K562 (cell line): ENCODE results near the gene HOXD4. TPM values are rescaled to one million over a fixed set of nuclear protein-coding genes. Genes with fewer than 3 reads are reported as not detected.

Source experiments
- DNMT1 ChIP-seq: fragments of 450-650 bp; IDR thresholded peaks from 2 replicates; pipeline ENCODE4 v1.6.1; 2016; ENCODE audit warnings: antibody characterized with exemption, mild to moderate bottlenecking
- EP300 ChIP-seq: IDR thresholded peaks from 2 replicates; pipeline ENCODE4 v1.6.1; 2012; ENCODE audit warnings: low read length, improper control_type of control experiment
- ESRRB ChIP-seq: fragments of 250-450 bp; sonication (Bioruptor Pico); IDR thresholded peaks from 2 replicates; pipeline ENCODE4 v1.5.0; 2020; ENCODE audit warnings: mild to moderate bottlenecking, moderate library complexity, borderline replicate concordance
- ETV5 ChIP-seq: sonication (generic); formaldehyde crosslinking; IDR thresholded peaks from 2 replicates; pipeline ENCODE4 v1.4.0; 2020; ENCODE audit warnings: low read depth, mild to moderate bottlenecking, missing genetic modification reagents
- EZH2 ChIP-seq: IDR thresholded peaks from 2 replicates; pipeline ENCODE4 v1.6.1; 2012; ENCODE audit warnings: low read depth, mild to moderate bottlenecking, inconsistent platforms, low read length, borderline replicate concordance
- MAFK ChIP-seq: IDR thresholded peaks from 2 replicates; pipeline ENCODE4 v1.6.1; 2011; ENCODE audit warnings: low read length, improper control_type of control experiment
- RUNX1 ChIP-seq: sonication (generic); IDR thresholded peaks from 2 replicates; pipeline ENCODE4 v1.6.1; 2016; ENCODE audit warnings: antibody characterized with exemption, low read depth
- SIRT6 ChIP-seq: IDR thresholded peaks from one replicate; pipeline ENCODE4 v1.6.1; 2012; ENCODE audit warnings: low read depth, mild to moderate bottlenecking, control low read depth, inconsistent platforms, low read length, moderate library complexity
- SRSF9 ChIP-seq: fragments of 200-400 bp; formaldehyde crosslinking; IDR thresholded peaks from 2 replicates; pipeline ENCODE4 v1.6.1; 2017; ENCODE audit warnings: low read depth, low read length, borderline replicate concordance
- TAF9B ChIP-seq: fragments of 450-650 bp; IDR thresholded peaks from 2 replicates; pipeline ENCODE4 v1.6.1; 2018; ENCODE audit warnings: mild to moderate bottlenecking; ENCODE audit not compliant: partially characterized antibody
- ZBTB7A ChIP-seq: IDR thresholded peaks from 2 replicates; pipeline ENCODE4 v1.6.1; 2011; ENCODE audit warnings: low read depth, mild to moderate bottlenecking, low read length, moderate library complexity, borderline replicate concordance; ENCODE audit not compliant: control insufficient read depth
- polyA plus RNA-seq, 8 experiments: library from polyadenylated mRNA; depleted of rRNA in 4 of 8; stranded (reverse) in 5 of 8; unstranded in 3 of 8; fragments of >200 nt; fragmentation: Nextera tagmentation in 2 of 8; fragmentation: Illumina TruSeq in 1 of 8; extraction: Ambion mirVana in 2 of 8; extraction: Trizol in 1 of 8; gene quantifications; 2 replicates each; pipeline versions ENCODE4 v1.2.1 to v1.2.3, GENCODE V29; 2011 to 2014; ENCODE audit warnings: inconsistent platforms in 1 of 8, missing spikeins in 1 of 8
- total RNA-seq, 7 experiments: library from RNA; depleted of rRNA in 6 of 7; stranded (reverse); fragments of >200 nt in 6 of 7; fragmentation: Illumina TruSeq in 2 of 7; extraction: Trizol in 2 of 7; gene quantifications; 2 replicates each; pipeline versions ENCODE4 v1.2.1 to v1.2.3, GENCODE V29; 2011 to 2021; ENCODE audit warnings: low replicate concordance in 1 of 7
- TF ChIP-seq, protein P1 (sequence below): sonication (generic); formaldehyde crosslinking; IDR thresholded peaks from 2 replicates; pipeline ENCODE4 v1.8.0; 2023; ENCODE audit warnings: missing genetic modification reagents, mild to moderate bottlenecking, borderline replicate concordance
- TF ChIP-seq, protein P2 (sequence below), 3 experiments: fragments of 200-800 bp in 1 of 3; fragments of 250-450 bp in 1 of 3; fragments of 450-650 bp in 1 of 3; sonication (Bioruptor Pico) in 1 of 3; sonication (Bioruptor generic) in 1 of 3; formaldehyde crosslinking in 1 of 3; IDR thresholded peaks; 2 replicates each; pipeline versions ENCODE4 v1.6.1 to v1.8.0; 2016 to 2022; ENCODE audit warnings: mild to moderate bottlenecking in 2 of 3, missing genetic modification characterization in 2 of 3, missing compliant biosample characterization in 1 of 3, moderate library complexity in 1 of 3
- TF ChIP-seq, protein P3 (sequence below): fragments of 250-450 bp; sonication (Bioruptor Pico); IDR thresholded peaks from 2 replicates; pipeline ENCODE4 v1.5.0; 2021; ENCODE audit warnings: mild to moderate bottlenecking, moderate library complexity

Gene HOXD4
- total and polyA plus RNA-seq, 9 of the 15 experiments (the other 6 are each of a cell fraction or from before 2014, with no cell fraction given) = not detected

DNA sequence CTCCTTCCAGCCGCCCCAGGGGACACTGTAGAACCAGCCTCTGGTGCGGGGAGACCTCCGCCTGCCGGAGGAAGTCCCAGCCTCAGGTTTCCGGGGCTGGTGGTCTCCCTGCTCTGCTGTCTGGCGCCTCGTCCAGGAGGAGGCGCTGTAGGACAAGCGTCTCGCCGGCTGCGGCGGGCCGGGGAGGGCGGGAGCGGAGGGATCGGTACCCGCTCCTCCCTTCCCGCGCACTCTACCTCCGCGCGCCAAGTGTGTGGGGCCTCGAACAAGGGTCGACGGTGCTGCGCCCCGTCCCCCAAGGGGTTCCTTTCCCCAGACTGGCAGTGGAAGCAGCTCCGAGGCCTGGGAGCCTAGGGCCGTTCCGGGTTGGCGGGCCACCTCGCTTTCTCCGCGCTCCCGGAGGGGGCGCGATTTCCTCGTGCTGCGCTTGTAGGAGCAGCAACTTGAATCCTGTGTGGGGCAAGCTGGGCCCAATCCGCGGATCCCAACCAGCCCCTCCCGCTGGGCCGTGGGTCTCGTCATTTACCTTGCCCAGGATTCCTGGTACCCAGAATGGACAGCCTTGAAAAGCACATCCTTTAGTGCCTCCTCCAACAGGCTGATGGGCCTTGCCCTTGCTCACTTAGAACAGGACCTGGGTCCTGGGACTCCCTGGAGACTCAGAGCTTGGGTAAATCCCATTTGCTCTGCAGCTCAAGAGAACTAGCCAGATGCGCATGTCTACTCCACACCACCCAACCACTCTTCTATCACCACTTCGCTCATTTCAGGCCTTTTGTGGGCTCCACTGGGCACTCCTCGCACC is 10.6 kb upstream of the HOXD4 start (continued):
- TF ChIP-seq, protein P1, sequence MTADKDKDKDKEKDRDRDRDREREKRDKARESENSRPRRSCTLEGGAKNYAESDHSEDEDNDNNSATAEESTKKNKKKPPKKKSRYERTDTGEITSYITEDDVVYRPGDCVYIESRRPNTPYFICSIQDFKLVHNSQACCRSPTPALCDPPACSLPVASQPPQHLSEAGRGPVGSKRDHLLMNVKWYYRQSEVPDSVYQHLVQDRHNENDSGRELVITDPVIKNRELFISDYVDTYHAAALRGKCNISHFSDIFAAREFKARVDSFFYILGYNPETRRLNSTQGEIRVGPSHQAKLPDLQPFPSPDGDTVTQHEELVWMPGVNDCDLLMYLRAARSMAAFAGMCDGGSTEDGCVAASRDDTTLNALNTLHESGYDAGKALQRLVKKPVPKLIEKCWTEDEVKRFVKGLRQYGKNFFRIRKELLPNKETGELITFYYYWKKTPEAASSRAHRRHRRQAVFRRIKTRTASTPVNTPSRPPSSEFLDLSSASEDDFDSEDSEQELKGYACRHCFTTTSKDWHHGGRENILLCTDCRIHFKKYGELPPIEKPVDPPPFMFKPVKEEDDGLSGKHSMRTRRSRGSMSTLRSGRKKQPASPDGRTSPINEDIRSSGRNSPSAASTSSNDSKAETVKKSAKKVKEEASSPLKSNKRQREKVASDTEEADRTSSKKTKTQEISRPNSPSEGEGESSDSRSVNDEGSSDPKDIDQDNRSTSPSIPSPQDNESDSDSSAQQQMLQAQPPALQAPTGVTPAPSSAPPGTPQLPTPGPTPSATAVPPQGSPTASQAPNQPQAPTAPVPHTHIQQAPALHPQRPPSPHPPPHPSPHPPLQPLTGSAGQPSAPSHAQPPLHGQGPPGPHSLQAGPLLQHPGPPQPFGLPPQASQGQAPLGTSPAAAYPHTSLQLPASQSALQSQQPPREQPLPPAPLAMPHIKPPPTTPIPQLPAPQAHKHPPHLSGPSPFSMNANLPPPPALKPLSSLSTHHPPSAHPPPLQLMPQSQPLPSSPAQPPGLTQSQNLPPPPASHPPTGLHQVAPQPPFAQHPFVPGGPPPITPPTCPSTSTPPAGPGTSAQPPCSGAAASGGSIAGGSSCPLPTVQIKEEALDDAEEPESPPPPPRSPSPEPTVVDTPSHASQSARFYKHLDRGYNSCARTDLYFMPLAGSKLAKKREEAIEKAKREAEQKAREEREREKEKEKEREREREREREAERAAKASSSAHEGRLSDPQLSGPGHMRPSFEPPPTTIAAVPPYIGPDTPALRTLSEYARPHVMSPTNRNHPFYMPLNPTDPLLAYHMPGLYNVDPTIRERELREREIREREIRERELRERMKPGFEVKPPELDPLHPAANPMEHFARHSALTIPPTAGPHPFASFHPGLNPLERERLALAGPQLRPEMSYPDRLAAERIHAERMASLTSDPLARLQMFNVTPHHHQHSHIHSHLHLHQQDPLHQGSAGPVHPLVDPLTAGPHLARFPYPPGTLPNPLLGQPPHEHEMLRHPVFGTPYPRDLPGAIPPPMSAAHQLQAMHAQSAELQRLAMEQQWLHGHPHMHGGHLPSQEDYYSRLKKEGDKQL (CRISPR knock-in tag) = no peak
- TF ChIP-seq ZBTB7A (peak; percentile 84; the same call in 1 of the 2 replicates), SIRT6 (no peak), EP300 (no peak; the same call in 1 of the 2 replicates), EZH2 (no peak), DNMT1 (no peak), TAF9B (no peak), ESRRB (CRISPR knock-in tag) (no peak), MAFK (no peak), RUNX1 (0 out of 2 replicates have a peak, but pooled peaks have one; percentile 34), ETV5 (CRISPR knock-in tag) (no peak), SRSF9 (no peak)
- TF ChIP-seq, protein P2, sequence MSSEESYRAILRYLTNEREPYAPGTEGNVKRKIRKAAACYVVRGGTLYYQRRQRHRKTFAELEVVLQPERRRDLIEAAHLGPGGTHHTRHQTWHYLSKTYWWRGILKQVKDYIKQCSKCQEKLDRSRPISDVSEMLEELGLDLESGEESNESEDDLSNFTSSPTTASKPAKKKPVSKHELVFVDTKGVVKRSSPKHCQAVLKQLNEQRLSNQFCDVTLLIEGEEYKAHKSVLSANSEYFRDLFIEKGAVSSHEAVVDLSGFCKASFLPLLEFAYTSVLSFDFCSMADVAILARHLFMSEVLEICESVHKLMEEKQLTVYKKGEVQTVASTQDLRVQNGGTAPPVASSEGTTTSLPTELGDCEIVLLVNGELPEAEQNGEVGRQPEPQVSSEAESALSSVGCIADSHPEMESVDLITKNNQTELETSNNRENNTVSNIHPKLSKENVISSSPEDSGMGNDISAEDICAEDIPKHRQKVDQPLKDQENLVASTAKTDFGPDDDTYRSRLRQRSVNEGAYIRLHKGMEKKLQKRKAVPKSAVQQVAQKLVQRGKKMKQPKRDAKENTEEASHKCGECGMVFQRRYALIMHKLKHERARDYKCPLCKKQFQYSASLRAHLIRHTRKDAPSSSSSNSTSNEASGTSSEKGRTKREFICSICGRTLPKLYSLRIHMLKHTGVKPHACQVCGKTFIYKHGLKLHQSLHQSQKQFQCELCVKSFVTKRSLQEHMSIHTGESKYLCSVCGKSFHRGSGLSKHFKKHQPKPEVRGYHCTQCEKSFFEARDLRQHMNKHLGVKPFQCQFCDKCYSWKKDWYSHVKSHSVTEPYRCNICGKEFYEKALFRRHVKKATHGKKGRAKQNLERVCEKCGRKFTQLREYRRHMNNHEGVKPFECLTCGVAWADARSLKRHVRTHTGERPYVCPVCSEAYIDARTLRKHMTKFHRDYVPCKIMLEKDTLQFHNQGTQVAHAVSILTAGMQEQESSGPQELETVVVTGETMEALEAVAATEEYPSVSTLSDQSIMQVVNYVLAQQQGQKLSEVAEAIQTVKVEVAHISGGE (CRISPR knock-in tag; IDR thresholded peaks at IDR 0.05) = no peak
- TF ChIP-seq, protein P3, sequence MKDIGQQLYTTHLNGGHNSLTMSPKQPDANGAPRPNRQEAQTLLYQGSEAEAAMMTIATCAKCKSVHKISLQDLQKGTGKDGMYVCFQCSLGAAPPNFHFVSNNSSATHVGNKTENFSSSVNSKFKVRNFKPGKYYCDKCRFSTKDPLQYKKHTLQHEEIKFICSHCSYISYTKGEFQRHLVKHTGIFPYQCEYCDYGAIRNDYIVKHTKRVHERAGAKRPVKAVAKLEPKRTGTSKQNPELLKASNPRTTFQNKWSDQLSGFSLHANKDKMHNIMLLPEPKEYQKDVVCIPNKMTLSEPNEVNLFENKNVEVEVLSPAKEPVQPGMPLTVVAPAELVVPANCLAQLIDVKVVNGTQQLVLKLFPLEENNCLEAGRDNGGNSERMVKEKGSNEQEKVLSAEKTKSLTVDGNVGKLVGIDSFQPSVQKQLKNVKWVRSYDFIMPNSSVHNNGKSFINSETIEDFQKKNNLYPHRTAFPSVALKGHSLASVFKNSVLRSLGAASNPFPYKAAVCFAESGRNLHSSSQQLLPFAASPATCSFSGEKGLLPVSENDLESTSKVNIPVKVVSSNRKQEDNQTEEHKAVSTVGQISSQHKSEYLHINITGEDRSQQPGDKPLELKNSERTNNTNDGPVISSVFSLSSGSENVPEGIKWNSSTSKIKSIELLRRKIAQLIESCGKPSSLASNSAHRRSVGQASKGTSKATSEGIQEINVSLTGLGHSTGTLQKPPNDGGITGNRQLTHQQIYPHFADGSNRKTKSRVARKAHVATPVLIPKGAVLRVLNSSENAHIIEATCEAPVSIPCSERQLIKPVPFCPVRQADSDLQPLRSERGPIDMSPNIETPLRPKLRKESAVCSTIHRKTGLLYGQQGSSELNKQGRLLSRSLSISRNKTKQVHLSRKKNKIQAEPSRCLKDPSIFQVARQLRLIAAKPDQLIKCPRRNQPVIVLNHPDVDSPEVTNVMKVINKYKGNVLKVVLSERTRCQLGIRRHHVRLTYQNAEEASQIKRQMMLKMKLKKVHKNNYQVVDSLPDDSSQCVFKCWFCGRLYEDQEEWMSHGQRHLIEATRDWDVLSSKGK (CRISPR knock-in tag) = no peak
